Loucy (cell line): ENCODE data around the gene TTLL5.

ENCODE experiments used
- H2AFZ ChIP-seq: fragments of 200-600 bp; sonication (generic); 2 replicates; pipeline ENCODE4 v1.6.0; 2016; ENCODE audit warnings: antibody characterized with exemption, mild to moderate bottlenecking, low read length, moderate library complexity
- H3F3A ChIP-seq: fragments of 200-600 bp; 2 replicates; pipeline ENCODE4 v1.6.0; 2016; ENCODE audit warnings: antibody characterized with exemption, low read depth, mild to moderate bottlenecking
- H3K27me3 ChIP-seq: fragments of 200-600 bp; sonication (generic); 2 replicates; pipeline ENCODE4 v1.6.1; 2014; ENCODE audit warnings: low read length, mild to moderate bottlenecking; ENCODE audit not compliant: insufficient read depth, poor library complexity, severe bottlenecking
- H3K36me3 ChIP-seq: fragments of 200-600 bp; sonication (generic); 2 replicates; pipeline ENCODE4 v1.6.1; 2016; ENCODE audit warnings: low read length; ENCODE audit not compliant: insufficient read depth
- H3K4me1 ChIP-seq: fragments of 200-600 bp; sonication (generic); 2 replicates; pipeline ENCODE4 v1.5.1; 2014; ENCODE audit warnings: low read length, mild to moderate bottlenecking; ENCODE audit not compliant: insufficient read depth, poor library complexity, severe bottlenecking
- H3K4me2 ChIP-seq: fragments of 200-600 bp; sonication (generic); 2 replicates; pipeline ENCODE4 v1.6.0; 2014; ENCODE audit warnings: antibody characterized with exemption, low read length, low read depth, mild to moderate bottlenecking; ENCODE audit not compliant: poor library complexity, severe bottlenecking
- H3K4me3 ChIP-seq: fragments of 200-600 bp; sonication (generic); 2 replicates; pipeline ENCODE4 v1.5.1; 2014; ENCODE audit warnings: low read length, mild to moderate bottlenecking, mixed read lengths; ENCODE audit not compliant: poor library complexity, severe bottlenecking
- H3K79me2 ChIP-seq: fragments of 200-600 bp; sonication (generic); 2 replicates; pipeline ENCODE4 v1.6.1; 2014; ENCODE audit warnings: low read length; ENCODE audit not compliant: insufficient read depth
- H3K9ac ChIP-seq: fragments of 200-600 bp; sonication (generic); 2 replicates; pipeline ENCODE4 v1.6.0; 2014; ENCODE audit warnings: mild to moderate bottlenecking, low read depth, low read length, moderate library complexity; ENCODE audit not compliant: poor library complexity, severe bottlenecking
- H3K9me2 ChIP-seq: fragments of 200-600 bp; sonication (generic); replicated peaks from 2 replicates; pipeline ENCODE4 v1.6.1; 2016; ENCODE audit warnings: low read depth, low read length, mixed read lengths
- H3K9me3 ChIP-seq: fragments of 200-600 bp; sonication (generic); 2 replicates; pipeline ENCODE4 v1.6.1; 2014; ENCODE audit warnings: mild to moderate bottlenecking, antibody characterized with exemption, low read length, low read depth; ENCODE audit not compliant: insufficient read depth
- H4K20me1 ChIP-seq: fragments of 200-600 bp; sonication (generic); 2 replicates; pipeline ENCODE4 v1.6.0; 2014; ENCODE audit warnings: antibody characterized with exemption, low read length, mild to moderate bottlenecking; ENCODE audit not compliant: insufficient read depth, poor library complexity, severe bottlenecking
- CTCF ChIP-seq: fragments of 200-600 bp; sonication (generic); conservative IDR thresholded peaks from 2 replicates; pipeline ENCODE4 v1.5.1; 2014; ENCODE audit warnings: mild to moderate bottlenecking, antibody characterized with exemption, low read length
- EZH2phosphoT487 ChIP-seq: fragments of 200-600 bp; IDR thresholded peaks from 2 replicates; pipeline ENCODE4 v1.6.1; 2018; ENCODE audit warnings: antibody characterized with exemption, mild to moderate bottlenecking, moderate library complexity, borderline replicate concordance

Gene TTLL5

GRCh38 chr14:75863221-75863620 lies 202.2 kb downstream of the TTLL5 start:
- Histone ChIP-seq H3K4me2 (no peak overlapping the region), H3K27me3 (no peaks in the 10 kb centered on the region), H3K79me2 (no peaks in the 10 kb centered on the region), H3K9me2 (no peaks in the 10 kb centered on the region), H3K4me1 (no peaks in the 10 kb centered on the region), H4K20me1 (no peaks in the 10 kb centered on the region), H3K9ac (no peak overlapping the region), H3K36me3 (peaks cover 11% of the 10 kb centered on the region; the same call in 1 of the 2 replicates), H3K9me3 (no peaks in the 10 kb centered on the region), H2AFZ (no peak overlapping the region), H3F3A (no peaks in the 10 kb centered on the region), H3K4me3 (no peak overlapping the region)
- TF ChIP-seq CTCF: no peak
- no peak for TF ChIP-seq EZH2phosphoT487

- Histone ChIP-seq H2AFZ (no peak overlapping the region), H3K79me2 (no peaks in the 10 kb centered on the region), H3K27me3 (no peaks in the 10 kb centered on the region), H3F3A (no peaks in the 10 kb centered on the region), H3K4me1 (no peaks in the 10 kb centered on the region), H4K20me1 (no peaks in the 10 kb centered on the region), H3K9me3 (no peaks in the 10 kb centered on the region), H3K4me3 (no peak overlapping the region), H3K9ac (no peak overlapping the region), H3K4me2 (no peak overlapping the region), H3K36me3 (peaks cover 11% of the 10 kb centered on the region; the same call in 1 of the 2 replicates), H3K9me2 (no peaks in the 10 kb centered on the region)
- TF ChIP-seq CTCF: no peak
- no peak for TF ChIP-seq EZH2phosphoT487
Measured at GRCh38 chr14:75864352-75864751, 203.3 kb downstream of the TTLL5 start.

- Histone ChIP-seq H3K4me1 (no peaks in the 10 kb centered on the region), H3K9me2 (no peaks in the 10 kb centered on the region), H3K4me2 (no peak overlapping the region), H3K4me3 (no peak overlapping the region), H4K20me1 (no peaks in the 10 kb centered on the region), H3F3A (no peaks in the 10 kb centered on the region), H2AFZ (no peak overlapping the region), H3K36me3 (peaks cover 11% of the 10 kb centered on the region; the same call in 1 of the 2 replicates), H3K9ac (no peak overlapping the region), H3K27me3 (no peaks in the 10 kb centered on the region), H3K9me3 (no peaks in the 10 kb centered on the region), H3K79me2 (no peaks in the 10 kb centered on the region)
- no peak for TF ChIP-seq EZH2phosphoT487
Measured at GRCh38 chr14:75865531-75865930, 204.5 kb downstream of the TTLL5 start.

GRCh38 chr14:75866970-75867369 lies 205.9 kb downstream of the TTLL5 start:
- H3K4me3 ChIP-seq: no peak overlapping the region
- H3K79me2 ChIP-seq: no peaks in the 10 kb centered on the region
- no peak overlapping the region for H3K4me2 ChIP-seq
- H3K9me2 ChIP-seq: no peaks in the 10 kb centered on the region
- H3K9me3 ChIP-seq: no peaks in the 10 kb centered on the region
- peaks cover 11% of the 10 kb centered on the region; the same call in 1 of the 2 replicates for H3K36me3 ChIP-seq
- H4K20me1 ChIP-seq: no peaks in the 10 kb centered on the region
- H3K27me3 ChIP-seq: no peaks in the 10 kb centered on the region
- no peak overlapping the region for H3K9ac ChIP-seq
- H2AFZ ChIP-seq: no peak overlapping the region
- H3K4me1 ChIP-seq: peaks cover 9% of the 10 kb centered on the region
- H3F3A ChIP-seq: no peaks in the 10 kb centered on the region
- TF ChIP-seq EZH2phosphoT487 (no peak), CTCF (no peak)
